Femur (tissue), 1 donor: Measurements from ENCODE around the gene FAM78B.

Source experiments
- DNase-seq: peaks from one replicate; pipeline ENCODE4 v3.0.0-alpha.2; 2017

The FAM78B gene

DNA sequence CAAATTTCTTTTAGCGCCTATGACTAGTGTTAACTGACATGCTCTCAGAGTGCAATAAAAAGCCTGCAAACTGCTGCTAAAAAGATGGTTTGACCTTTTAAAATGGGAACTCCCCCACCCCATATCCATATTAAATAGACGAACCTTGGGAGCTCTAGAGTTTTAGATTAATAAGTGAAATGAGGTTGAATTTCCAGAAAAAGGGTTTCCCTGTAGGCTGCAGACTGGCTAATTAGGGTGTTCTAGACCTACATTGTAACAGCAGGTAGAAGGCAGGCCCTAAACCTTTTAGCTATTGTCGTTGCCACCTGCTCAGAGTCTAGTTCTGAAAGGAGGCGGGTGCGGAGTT lies 2.2 kb downstream of the FAM78B start:
- DNase-seq = no peak

- no peak for DNase-seq
Observed at GRCh38 chr1:166159656-166160055, 7.1 kb downstream of the FAM78B start.

DNA sequence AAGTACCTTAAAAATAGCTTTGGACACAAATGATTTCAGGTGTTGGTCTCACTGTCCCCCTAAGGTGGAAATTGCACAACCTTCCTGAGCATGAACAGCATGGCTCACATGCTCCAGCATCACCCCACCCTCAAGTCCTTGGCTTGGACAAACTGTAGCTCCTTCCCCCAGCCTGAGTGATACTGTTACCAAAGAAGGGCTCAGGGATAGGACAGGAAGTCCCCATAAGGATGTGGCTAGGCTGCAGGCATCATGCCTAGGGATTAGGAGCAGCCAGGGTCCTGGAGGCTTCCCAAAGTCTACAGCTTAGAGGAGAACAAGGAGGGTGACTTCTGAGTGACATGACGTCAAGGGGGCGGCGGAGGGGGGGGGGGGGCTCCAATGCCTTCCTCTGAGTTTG lies 10.1 kb downstream of the FAM78B start:
- DNase-seq = no peak

- DNase-seq = no peak
Observed at GRCh38 chr1:166155108-166155507, 11.7 kb downstream of the FAM78B start.

DNA sequence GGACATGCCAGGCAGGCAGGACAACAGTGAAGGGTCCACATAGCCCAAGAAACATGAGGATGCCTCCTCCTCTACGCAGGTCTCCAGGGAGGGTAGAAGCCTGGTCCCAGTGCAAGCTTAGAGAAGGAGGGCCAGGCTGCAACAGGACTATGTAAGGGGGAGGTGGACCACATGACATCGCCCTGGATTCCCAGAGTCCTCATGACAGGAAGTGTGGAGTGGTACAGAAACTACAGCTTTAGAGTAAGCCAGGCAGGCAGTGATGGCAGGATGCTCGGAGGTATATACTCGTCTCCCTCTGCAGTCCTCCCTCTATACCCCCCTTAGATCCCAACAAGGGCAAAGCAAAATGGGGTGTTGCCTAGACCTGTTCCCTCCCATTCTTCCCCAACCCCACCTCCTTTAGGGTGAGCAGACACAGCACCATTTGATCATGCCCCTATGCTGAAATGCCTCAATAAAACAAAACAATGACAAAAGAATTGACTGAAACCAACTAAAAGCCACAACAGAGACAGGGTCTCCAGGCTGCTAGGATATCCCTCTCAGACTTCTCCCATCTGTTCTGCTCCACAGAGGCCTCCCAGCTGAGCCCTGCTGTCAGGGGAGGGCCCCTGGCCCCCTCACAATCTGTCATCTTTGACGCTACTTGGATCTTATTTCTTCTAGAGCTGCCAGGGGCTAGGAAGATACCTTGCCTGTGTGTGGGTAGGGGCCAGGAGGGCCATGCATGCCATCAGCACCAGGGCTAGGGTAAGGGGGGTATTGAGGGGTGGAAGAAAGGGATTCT lies 13.1 kb downstream of the FAM78B start:
- DNase-seq = no peak

DNA sequence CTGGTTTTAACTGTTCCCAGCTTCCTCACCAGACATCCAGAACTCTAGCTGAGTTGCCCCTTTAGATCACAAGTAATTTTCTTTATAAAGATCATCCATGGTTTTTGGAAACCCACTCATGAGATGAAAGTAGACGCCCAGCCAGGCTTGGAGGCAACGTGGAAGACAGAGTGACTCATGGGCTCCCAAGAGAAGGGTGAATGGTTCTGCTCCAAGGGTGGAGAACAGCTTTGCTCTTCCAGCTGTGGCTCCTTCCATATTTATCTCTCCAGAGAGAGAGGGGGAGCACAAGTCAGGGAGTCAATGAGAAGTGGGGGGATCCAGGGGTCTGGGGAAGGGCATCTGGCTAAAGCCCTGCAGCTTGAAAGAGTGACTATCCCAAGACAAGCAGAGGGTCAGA lies 13.8 kb downstream of the FAM78B start:
- no peak for DNase-seq

DNA sequence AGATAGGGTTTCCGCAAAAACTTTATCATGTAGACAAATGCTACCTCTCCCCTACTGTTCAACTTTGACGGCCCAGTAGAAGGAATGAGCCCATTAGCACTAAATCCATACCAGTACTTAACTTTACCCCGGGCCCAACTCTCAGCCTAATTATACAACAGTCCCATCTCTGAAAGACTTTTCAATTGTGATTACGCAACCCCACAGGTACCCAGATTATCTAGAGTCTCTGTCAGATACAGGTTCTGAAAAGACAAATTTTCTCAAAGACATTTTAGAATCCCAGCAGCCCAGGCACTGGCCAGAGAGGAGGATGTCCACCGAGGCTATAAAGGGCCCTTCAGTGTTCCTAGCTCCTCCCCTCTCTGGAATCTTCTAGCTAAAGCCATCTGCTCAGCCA lies 15.0 kb downstream of the FAM78B start:
- DNase-seq = no peak

GRCh38 chr1:166145499-166145898 lies 21.3 kb downstream of the FAM78B start:
- DNase-seq = no peak

- no peak for DNase-seq
Observed at GRCh38 chr1:166141969-166142368, 24.8 kb downstream of the FAM78B start.

DNA sequence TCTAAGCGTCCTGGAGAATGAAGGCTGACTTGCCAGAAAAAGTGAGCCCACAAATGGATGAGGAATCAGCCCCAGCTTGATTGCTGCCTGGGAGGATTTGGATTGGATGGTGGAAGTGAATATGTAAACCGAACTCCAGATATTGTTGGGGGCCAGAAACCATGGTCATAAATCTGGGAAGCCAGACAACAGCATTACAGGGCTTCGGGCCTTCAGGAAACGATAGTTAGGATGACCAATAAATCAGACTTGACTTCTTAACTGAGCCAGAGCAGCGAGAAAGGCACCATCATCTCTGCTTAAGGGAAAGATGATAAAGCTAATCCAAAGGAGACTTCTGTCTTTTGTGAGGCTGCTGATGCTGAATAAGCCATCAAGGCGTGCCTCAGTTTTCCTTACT lies 26.6 kb downstream of the FAM78B start:
- DNase-seq = no peak

DNA sequence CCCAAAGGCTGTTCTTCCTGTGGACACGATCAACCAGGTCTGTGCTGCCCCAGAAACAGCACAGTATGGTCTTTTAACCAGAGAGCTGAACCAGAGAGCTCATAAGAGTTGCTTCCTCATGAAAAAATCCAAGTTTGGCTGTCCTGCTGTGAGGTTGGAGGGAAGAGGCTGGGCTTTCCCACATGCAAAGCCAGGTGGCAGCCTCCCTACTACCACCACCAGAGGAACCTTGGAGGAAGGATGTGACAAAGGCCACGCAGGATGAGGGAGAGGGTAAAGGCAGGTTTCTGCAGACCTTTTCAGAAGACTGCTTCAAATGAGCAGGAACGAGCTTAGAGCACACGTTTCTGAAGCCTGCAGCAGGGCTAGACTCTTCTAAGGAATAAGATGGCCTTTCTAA lies 27.1 kb downstream of the FAM78B start:
- DNase-seq = no peak

DNA sequence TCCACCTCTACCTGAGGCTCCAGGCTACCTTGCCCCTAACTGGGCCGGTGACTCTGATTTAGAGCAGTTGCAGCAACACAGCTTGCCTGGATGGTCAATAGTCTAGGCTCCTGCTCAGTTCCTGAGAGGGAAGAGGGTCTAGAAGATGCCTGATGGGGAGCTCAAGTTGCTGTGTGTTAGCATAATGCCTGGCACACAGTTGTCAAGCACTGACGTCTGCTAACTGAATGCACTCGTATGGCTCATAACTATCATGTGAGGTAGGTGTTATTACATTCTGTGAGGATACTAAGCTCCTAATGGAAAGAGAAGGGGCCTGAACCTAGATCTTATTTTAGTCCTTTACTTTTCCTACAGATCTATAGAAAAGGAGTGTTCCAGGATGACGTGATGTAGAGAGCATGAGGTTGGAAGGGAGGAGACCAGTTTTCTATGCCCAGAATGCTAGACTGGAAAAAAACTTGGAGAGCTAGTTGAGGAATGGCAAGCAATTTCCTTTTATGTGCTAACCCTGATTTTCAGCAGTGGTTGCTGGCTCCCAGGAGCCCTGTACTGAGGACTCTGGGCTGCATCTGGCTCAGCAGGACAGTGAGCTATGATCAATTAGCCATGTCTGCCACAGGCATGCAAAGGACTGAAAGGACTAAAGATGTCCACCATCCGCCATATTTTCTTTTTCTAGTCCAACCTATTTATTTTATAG lies 30.0 kb downstream of the FAM78B start:
- DNase-seq = no peak

- DNase-seq = peak; percentile 39
Observed at GRCh38 chr1:166136222-166136621, 30.6 kb downstream of the FAM78B start.

- no peak for DNase-seq
Observed at GRCh38 chr1:166133857-166134256, 32.9 kb downstream of the FAM78B start.

GRCh38 chr1:166133276-166133841 lies 33.4 kb downstream of the FAM78B start:
- no peak for DNase-seq

- no peak for DNase-seq
Observed at GRCh38 chr1:166132496-166132895, 34.3 kb downstream of the FAM78B start.

GRCh38 chr1:166129006-166129405 lies 37.8 kb downstream of the FAM78B start:
- no peak for DNase-seq

GRCh38 chr1:166128195-166128594 lies 38.6 kb downstream of the FAM78B start:
- DNase-seq = no peak

DNA sequence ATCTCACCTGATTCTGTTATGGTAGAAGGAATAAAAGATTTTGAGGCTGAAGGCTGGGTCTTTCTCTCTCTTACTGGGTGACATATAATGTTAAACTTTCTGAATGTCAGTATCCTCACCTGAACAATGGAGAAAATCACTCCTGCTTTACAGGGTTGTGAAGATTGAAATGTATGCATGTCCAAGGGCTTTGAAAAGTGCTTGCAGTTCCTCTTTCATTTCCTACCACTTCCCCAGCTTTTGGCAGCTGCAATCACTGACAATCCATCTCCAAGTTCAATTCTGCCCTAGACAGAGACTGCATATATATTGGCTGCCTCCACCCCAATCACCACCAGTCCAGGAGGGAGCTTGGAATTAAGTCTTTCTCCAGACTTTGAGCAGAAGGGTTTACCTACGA lies 39.8 kb downstream of the FAM78B start:
- DNase-seq = no peak

- DNase-seq = no peak
Observed at GRCh38 chr1:166122873-166123466, 43.8 kb downstream of the FAM78B start.

- no peak for DNase-seq
Observed at GRCh38 chr1:166121010-166121409, 45.8 kb downstream of the FAM78B start.

DNA sequence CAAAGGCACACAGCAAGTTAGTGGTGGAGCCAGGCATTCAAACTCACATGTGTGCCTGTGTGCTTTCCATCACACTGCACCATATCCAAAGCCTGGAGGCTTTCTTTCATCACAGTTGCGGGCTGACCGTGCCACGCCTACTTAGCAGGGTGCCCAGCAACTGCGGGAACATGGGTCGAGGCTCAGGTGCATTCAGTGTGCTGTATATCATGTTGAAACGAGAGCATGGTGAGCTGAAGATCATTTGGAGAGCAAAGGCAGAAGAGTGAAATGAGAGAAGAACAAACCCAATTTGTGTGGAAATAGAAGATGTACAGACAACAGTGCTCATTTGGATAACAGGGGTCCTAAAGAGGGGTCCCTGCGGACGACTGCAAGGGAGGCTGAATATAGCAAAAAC lies 46.5 kb downstream of the FAM78B start:
- no peak for DNase-seq

DNA sequence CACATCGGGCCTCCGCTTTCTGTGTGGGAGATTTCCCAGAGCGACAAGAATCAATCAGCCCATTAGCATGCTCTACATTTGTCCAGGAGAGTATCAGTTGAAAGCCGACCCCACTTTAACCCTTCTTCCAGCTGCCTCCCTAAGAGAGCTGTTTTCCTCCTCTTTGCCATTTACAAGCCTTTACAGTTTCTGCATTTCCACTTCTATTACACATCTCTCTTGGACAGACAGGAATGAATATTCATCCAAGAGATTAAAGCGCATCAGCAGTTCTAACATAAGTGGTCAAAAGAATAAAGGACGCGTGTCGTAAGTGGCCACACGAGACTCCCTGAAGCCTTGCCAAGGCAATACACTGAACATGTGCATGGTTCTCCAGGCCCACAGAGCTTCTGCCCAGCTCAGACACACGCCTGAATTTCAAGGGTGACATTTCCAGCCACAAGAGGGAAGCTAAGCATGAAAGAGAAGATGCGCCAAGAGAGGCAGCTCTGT lies 47.3 kb downstream of the FAM78B start:
- no peak for DNase-seq

- no peak for DNase-seq
Observed at GRCh38 chr1:166117776-166118175, 49.0 kb downstream of the FAM78B start.
